ENCODE results near the gene CHD6.

The CHD6 gene

DNA sequence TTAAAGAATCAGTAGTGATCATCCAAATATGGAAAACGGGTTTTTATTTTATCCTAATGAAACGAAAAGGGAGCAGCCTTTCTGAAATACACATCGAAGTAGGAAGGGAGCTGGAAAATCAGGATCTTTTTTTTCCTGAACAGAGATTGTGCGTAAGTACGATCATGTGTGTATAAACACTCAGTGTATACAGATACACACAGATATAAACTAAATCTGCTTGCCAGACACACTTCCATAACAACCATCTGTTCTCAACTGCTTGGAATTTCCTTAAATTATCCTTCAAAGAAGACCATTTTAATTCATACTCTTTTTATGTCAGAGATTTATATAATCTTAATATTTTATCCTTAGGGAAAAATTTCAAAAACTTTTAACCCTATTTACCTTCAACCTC lies 110.7 kb downstream of the CHD6 start:
- no peak for ATAC-seq
- TF ChIP-seq, protein P1, sequence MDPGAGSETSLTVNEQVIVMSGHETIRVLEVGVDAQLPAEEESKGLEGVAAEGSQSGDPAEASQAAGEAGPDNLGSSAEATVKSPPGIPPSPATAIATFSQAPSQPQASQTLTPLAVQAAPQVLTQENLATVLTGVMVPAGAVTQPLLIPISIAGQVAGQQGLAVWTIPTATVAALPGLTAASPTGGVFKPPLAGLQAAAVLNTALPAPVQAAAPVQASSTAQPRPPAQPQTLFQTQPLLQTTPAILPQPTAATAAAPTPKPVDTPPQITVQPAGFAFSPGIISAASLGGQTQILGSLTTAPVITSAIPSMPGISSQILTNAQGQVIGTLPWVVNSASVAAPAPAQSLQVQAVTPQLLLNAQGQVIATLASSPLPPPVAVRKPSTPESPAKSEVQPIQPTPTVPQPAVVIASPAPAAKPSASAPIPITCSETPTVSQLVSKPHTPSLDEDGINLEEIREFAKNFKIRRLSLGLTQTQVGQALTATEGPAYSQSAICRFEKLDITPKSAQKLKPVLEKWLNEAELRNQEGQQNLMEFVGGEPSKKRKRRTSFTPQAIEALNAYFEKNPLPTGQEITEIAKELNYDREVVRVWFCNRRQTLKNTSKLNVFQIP (CRISPR knock-in tag; IDR thresholded peaks at IDR 0.05; ENCODE audit: borderline replicate concordance, low read depth), result no peak
- no peak for TF ChIP-seq ZFP3 (CRISPR knock-in tag; IDR thresholded peaks at IDR 0.05)
- TF ChIP-seq, protein P2, sequence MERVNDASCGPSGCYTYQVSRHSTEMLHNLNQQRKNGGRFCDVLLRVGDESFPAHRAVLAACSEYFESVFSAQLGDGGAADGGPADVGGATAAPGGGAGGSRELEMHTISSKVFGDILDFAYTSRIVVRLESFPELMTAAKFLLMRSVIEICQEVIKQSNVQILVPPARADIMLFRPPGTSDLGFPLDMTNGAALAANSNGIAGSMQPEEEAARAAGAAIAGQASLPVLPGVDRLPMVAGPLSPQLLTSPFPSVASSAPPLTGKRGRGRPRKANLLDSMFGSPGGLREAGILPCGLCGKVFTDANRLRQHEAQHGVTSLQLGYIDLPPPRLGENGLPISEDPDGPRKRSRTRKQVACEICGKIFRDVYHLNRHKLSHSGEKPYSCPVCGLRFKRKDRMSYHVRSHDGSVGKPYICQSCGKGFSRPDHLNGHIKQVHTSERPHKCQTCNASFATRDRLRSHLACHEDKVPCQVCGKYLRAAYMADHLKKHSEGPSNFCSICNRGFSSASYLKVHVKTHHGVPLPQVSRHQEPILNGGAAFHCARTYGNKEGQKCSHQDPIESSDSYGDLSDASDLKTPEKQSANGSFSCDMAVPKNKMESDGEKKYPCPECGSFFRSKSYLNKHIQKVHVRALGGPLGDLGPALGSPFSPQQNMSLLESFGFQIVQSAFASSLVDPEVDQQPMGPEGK (CRISPR knock-in tag; IDR thresholded peaks at IDR 0.05; ENCODE audit: borderline replicate concordance), result no peak
- TF ChIP-seq CSRNP3 (CRISPR knock-in tag; IDR thresholded peaks at IDR 0.05), result no peak
- no peak for TF ChIP-seq PPARA (CRISPR knock-in tag; IDR thresholded peaks at IDR 0.05; ENCODE audit: borderline replicate concordance)
- no peak for TF ChIP-seq ZNF8 (CRISPR knock-in tag; IDR thresholded peaks at IDR 0.05)
- no peak for TF ChIP-seq ZNF565 (CRISPR knock-in tag; conservative IDR thresholded peaks at IDR 0.05; ENCODE audit: low read depth)
- no peak for TF ChIP-seq ZFP30 (CRISPR knock-in tag; IDR thresholded peaks at IDR 0.05)
- TF ChIP-seq OSR1 (CRISPR knock-in tag; IDR thresholded peaks at IDR 0.05), result no peak
- no peak for TF ChIP-seq ZNF70 (CRISPR knock-in tag; IDR thresholded peaks at IDR 0.05)
- no peak for TF ChIP-seq ARNTL (CRISPR knock-in tag; IDR thresholded peaks at IDR 0.05; ENCODE audit: borderline replicate concordance, low read depth)
- TF ChIP-seq TCF4 (CRISPR knock-in tag; IDR thresholded peaks at IDR 0.05; ENCODE audit: borderline replicate concordance), result no peak
- TF ChIP-seq RARB (CRISPR knock-in tag; IDR thresholded peaks at IDR 0.05), result no peak
- TF ChIP-seq, protein P3, sequence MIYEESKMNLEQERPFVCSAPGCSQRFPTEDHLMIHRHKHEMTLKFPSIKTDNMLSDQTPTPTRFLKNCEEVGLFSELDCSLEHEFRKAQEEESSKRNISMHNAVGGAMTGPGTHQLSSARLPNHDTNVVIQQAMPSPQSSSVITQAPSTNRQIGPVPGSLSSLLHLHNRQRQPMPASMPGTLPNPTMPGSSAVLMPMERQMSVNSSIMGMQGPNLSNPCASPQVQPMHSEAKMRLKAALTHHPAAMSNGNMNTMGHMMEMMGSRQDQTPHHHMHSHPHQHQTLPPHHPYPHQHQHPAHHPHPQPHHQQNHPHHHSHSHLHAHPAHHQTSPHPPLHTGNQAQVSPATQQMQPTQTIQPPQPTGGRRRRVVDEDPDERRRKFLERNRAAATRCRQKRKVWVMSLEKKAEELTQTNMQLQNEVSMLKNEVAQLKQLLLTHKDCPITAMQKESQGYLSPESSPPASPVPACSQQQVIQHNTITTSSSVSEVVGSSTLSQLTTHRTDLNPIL (CRISPR knock-in tag; IDR thresholded peaks at IDR 0.05; ENCODE audit: low read depth), result no peak
- no peak for TF ChIP-seq ZC3H10 (CRISPR knock-in tag; IDR thresholded peaks at IDR 0.05)
- TF ChIP-seq GLIS3 (CRISPR knock-in tag; IDR thresholded peaks at IDR 0.05), result no peak
- no peak for TF ChIP-seq TOX (CRISPR knock-in tag; IDR thresholded peaks at IDR 0.05; ENCODE audit: borderline replicate concordance)
- TF ChIP-seq SNAI2 (CRISPR knock-in tag; IDR thresholded peaks at IDR 0.05), result no peak

GRCh38 chr20:41506192-41506915 lies 111.8 kb downstream of the CHD6 start:
- no peak for ATAC-seq
- no peak for TF ChIP-seq SNAI2 (CRISPR knock-in tag; IDR thresholded peaks at IDR 0.05)
- TF ChIP-seq OSR1 (CRISPR knock-in tag; IDR thresholded peaks at IDR 0.05), result no peak
- TF ChIP-seq CSRNP3 (CRISPR knock-in tag; IDR thresholded peaks at IDR 0.05), result no peak
- TF ChIP-seq ZNF565 (CRISPR knock-in tag; conservative IDR thresholded peaks at IDR 0.05; ENCODE audit: low read depth), result no peak
- no peak for TF ChIP-seq TSHZ2 (CRISPR knock-in tag; IDR thresholded peaks at IDR 0.05)
- TF ChIP-seq ESRRG (CRISPR knock-in tag; IDR thresholded peaks at IDR 0.05), result no peak
- no peak for TF ChIP-seq RARB (CRISPR knock-in tag; IDR thresholded peaks at IDR 0.05)
- TF ChIP-seq, protein P2 (CRISPR knock-in tag; IDR thresholded peaks at IDR 0.05; ENCODE audit: borderline replicate concordance), result no peak
- TF ChIP-seq ARNTL (CRISPR knock-in tag; IDR thresholded peaks at IDR 0.05; ENCODE audit: borderline replicate concordance, low read depth), result no peak
- no peak for TF ChIP-seq ZC3H10 (CRISPR knock-in tag; IDR thresholded peaks at IDR 0.05)
- no peak for TF ChIP-seq ZNF8 (CRISPR knock-in tag; IDR thresholded peaks at IDR 0.05)
- no peak for TF ChIP-seq PPARA (CRISPR knock-in tag; IDR thresholded peaks at IDR 0.05; ENCODE audit: borderline replicate concordance)
- TF ChIP-seq GLIS3 (CRISPR knock-in tag; IDR thresholded peaks at IDR 0.05), result no peak
- no peak for TF ChIP-seq CSDC2 (CRISPR knock-in tag; IDR thresholded peaks at IDR 0.05)
- TF ChIP-seq, protein P1 (CRISPR knock-in tag; IDR thresholded peaks at IDR 0.05; ENCODE audit: borderline replicate concordance, low read depth), result no peak
- no peak for TF ChIP-seq ZNF70 (CRISPR knock-in tag; IDR thresholded peaks at IDR 0.05)
